ENCODE data around the gene G6PC3. TPM values are rescaled to one million over a fixed set of nuclear protein-coding genes. Genes with fewer than 3 reads are reported as not detected.

The G6PC3 gene
- total RNA-seq, 1 donor from 2014 or later, result 51.2 TPM

- TF ChIP-seq, protein P1, sequence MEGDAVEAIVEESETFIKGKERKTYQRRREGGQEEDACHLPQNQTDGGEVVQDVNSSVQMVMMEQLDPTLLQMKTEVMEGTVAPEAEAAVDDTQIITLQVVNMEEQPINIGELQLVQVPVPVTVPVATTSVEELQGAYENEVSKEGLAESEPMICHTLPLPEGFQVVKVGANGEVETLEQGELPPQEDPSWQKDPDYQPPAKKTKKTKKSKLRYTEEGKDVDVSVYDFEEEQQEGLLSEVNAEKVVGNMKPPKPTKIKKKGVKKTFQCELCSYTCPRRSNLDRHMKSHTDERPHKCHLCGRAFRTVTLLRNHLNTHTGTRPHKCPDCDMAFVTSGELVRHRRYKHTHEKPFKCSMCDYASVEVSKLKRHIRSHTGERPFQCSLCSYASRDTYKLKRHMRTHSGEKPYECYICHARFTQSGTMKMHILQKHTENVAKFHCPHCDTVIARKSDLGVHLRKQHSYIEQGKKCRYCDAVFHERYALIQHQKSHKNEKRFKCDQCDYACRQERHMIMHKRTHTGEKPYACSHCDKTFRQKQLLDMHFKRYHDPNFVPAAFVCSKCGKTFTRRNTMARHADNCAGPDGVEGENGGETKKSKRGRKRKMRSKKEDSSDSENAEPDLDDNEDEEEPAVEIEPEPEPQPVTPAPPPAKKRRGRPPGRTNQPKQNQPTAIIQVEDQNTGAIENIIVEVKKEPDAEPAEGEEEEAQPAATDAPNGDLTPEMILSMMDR (IDR thresholded peaks at IDR 0.05; ENCODE audit: partially characterized antibody, unreplicated experiment), result no peak
- H3K36me3 Mint-ChIP-seq (ENCODE audit: unreplicated experiment), result no peaks in the 10 kb centered on the region
- H3K4me3 Mint-ChIP-seq (ENCODE audit: unreplicated experiment), result peak overlapping the region; percentile 82
- peak overlapping the region; percentile 59 for H3K27ac Mint-ChIP-seq (ENCODE audit: unreplicated experiment)
- peaks cover 54% of the 10 kb centered on the region for H3K4me1 Mint-ChIP-seq (ENCODE audit: low read depth, unreplicated experiment)
- H3K27me3 Mint-ChIP-seq (ENCODE audit: unreplicated experiment), result peaks cover 20% of the 10 kb centered on the region
- H3K9me3 Mint-ChIP-seq (ENCODE audit: unreplicated experiment), result peaks cover 11% of the 10 kb centered on the region
- DNase-seq, result peak; percentile 88
These were observed 40.5 kb downstream of the G6PC3 start for GRCh38 chr17:44110823-44111633.

- Mint-ChIP-seq H3K4me3 (ENCODE audit: unreplicated experiment) (peak overlapping the region; percentile 63), H3K36me3 (ENCODE audit: unreplicated experiment) (no peaks in the 10 kb centered on the region), H3K27me3 (ENCODE audit: unreplicated experiment) (peaks cover 21% of the 10 kb centered on the region), H3K27ac (ENCODE audit: unreplicated experiment) (peak overlapping the region; percentile 52), H3K9me3 (ENCODE audit: unreplicated experiment) (peaks cover 11% of the 10 kb centered on the region), H3K4me1 (ENCODE audit: low read depth, unreplicated experiment) (peaks cover 60% of the 10 kb centered on the region)
- TF ChIP-seq, protein P1 (IDR thresholded peaks at IDR 0.05; ENCODE audit: partially characterized antibody, unreplicated experiment), result no peak
- DNase-seq, result no peak
These were observed 41.2 kb downstream of the G6PC3 start for GRCh38 chr17:44111777-44112176.

DNA sequence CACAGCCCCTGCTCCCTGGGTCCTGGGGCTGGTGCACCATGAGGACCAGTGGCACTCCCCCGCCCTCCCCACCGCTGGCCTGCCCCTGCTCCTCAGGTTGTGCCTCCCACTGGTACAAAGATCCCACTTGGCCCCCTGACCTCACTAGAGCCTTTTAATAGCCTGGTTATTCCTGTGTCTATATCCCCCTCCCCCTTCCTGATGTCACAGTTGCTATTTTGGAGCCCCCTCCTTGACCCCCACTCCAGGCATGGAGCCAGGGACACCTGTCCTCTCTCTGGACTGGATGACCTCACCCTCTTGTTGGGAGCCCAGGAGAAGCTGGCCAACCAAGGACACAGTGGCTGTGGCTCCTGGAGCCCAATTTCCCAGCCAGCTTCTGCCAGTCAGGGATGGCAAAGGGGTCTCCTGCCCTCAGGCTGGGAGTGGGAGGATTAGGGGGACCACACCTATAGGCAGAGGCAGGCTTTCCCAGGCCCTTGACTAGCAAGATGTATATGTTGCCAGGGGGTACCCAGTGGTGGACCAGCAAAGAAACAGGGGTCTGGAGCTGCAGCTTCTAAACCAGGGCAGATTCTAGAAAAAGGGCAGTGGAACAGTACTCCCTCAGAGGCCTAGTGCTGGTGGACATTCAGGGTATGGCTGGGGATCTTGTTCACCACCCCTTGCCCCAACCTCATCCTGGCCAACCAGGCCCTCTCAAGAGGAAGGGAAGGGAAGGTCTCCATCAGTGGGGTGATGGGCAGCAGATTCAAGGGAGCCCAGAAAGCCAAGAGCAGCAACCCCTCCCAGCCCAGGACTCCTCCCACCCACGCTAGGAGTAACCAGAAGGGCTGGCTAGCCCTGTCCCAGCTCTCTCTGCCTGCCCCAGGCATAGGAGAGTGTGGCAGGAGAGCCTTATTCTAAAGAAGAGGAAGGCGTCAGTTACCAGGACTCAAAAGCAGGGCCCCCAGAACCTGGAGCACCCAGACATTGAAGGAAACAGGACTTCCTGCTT lies 42.0 kb downstream of the G6PC3 start:
- Mint-ChIP-seq H3K4me1 (ENCODE audit: low read depth, unreplicated experiment) (peaks cover 65% of the 10 kb centered on the region), H3K4me3 (ENCODE audit: unreplicated experiment) (peak overlapping the region; percentile 63), H3K27ac (ENCODE audit: unreplicated experiment) (no peak overlapping the region), H3K27me3 (ENCODE audit: unreplicated experiment) (peaks cover 25% of the 10 kb centered on the region), H3K9me3 (ENCODE audit: unreplicated experiment) (peaks cover 10% of the 10 kb centered on the region), H3K36me3 (ENCODE audit: unreplicated experiment) (no peaks in the 10 kb centered on the region)
- DNase-seq, result no peak
- TF ChIP-seq, protein P1 (IDR thresholded peaks at IDR 0.05; ENCODE audit: partially characterized antibody, unreplicated experiment), result no peak

DNA sequence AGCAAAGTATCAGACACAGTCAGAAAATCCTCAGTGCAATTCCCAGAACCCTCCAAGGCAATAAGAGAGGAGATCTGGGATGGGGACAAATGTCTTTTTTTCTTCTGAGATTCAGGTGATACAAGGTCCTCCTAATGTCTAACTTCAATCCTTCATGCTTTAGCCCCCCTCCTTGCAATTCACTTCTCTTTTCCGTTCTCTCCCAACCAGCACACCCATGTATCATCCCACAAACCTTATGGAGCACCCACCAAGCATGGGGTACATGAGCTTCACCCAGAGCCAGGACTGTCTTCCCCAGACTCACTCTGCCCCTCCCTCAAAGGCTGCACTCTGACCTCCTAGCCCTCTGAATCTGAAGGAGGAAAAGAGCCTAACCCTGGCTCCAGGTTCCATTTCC lies 42.8 kb downstream of the G6PC3 start:
- H3K36me3 Mint-ChIP-seq (ENCODE audit: unreplicated experiment), result no peaks in the 10 kb centered on the region
- TF ChIP-seq, protein P1 (IDR thresholded peaks at IDR 0.05; ENCODE audit: partially characterized antibody, unreplicated experiment), result no peak
- peak overlapping the region; percentile 46 for H3K4me3 Mint-ChIP-seq (ENCODE audit: unreplicated experiment)
- H3K4me1 Mint-ChIP-seq (ENCODE audit: low read depth, unreplicated experiment), result peaks cover 65% of the 10 kb centered on the region
- H3K9me3 Mint-ChIP-seq (ENCODE audit: unreplicated experiment), result peaks cover 10% of the 10 kb centered on the region
- no peak overlapping the region for H3K27ac Mint-ChIP-seq (ENCODE audit: unreplicated experiment)
- H3K27me3 Mint-ChIP-seq (ENCODE audit: unreplicated experiment), result peaks cover 18% of the 10 kb centered on the region
- DNase-seq, result no peak
